Ovary (tissue), 9 donors: Measurements from ENCODE around the gene EFEMP2. TPM values are rescaled to one million over a fixed set of nuclear protein-coding genes. Genes with fewer than 3 reads are reported as not detected.

Experiments used
- DNase-seq, 5 donors: peaks; one replicate each; pipeline ENCODE4 v3.0.0-alpha.2; 2019 to 2020
- H3K27ac ChIP-seq, 2 donors: fragments of 200-600 bp; one replicate each; pipeline versions ENCODE4 v1.5.1 to v1.8.0; 2019 to 2022
- H3K27me3 ChIP-seq: fragments of 200-600 bp; one replicate; pipeline ENCODE4 v1.8.0; 2022
- H3K36me3 ChIP-seq: fragments of 200-600 bp; sonication (generic); one replicate; pipeline ENCODE4 v1.5.1; 2019
- H3K4me1 ChIP-seq: one replicate; pipeline ENCODE4 v1.8.1; 2013; ENCODE audit warnings: mild to moderate bottlenecking, moderate library complexity; ENCODE audit not compliant: insufficient read depth
- H3K4me3 ChIP-seq: fragments of 200-600 bp; sonication (generic); one replicate; pipeline ENCODE4 v1.5.1; 2017
- H3K9me3 ChIP-seq, 2 donors: fragments of 200-600 bp in 1 of 2; sonication (generic) in 1 of 2; one replicate each; pipeline versions ENCODE4 v1.5.1 to v1.8.1; 2013 to 2019; ENCODE audit warnings: mild to moderate bottlenecking in 1 of 2, moderate library complexity in 1 of 2
- CTCF ChIP-seq, 3 donors: fragments of 450-650 bp in 2 of 3; fragments of 200-600 bp in 1 of 3; IDR thresholded peaks; one replicate each; pipeline versions ENCODE4 v1.5.1 to v1.8.0; 2016 to 2022; ENCODE audit warnings: antibody characterized with exemption in 3 of 3, mild to moderate bottlenecking in 1 of 3
- EP300 ChIP-seq: sonication (generic); formaldehyde crosslinking; IDR thresholded peaks from one replicate; pipeline ENCODE4 v1.6.1; 2017; ENCODE audit warnings: antibody characterized with exemption
- POLR2A ChIP-seq: fragments of 450-650 bp; IDR thresholded peaks from one replicate; pipeline ENCODE4 v1.6.1; 2017; ENCODE audit warnings: antibody characterized with exemption, mild to moderate bottlenecking, moderate library complexity
- WGBS, 3 donors: extraction: QIAGEN DNeasy Blood & Tissue Kit in 1 of 3; methylation state at CpG; one replicate each; pipeline versions ENCODE4 v1.1.5 to v1.1.7; 2013 to 2017; 5-methylcytosine and 5-hydroxymethylcytosine counted together
- intact Hi-C, 4 donors: fragments of 100-400 bp; cut with DNase I; formaldehyde crosslinking; loops; one replicate each; pipeline versions ENCODE4 v1.11.0 to v1.15.1; 2022 to 2023
- polyA plus RNA-seq, 2 donors: library from polyadenylated mRNA; stranded (reverse); fragments of 200-250 nt in 1 of 2; fragments of 350-450 nt in 1 of 2; fragmentation: Illumina TruSeq in 1 of 2; extraction: RNeasy Lipid Tissue Mini Kit (QIAGEN cat#74804) in 1 of 2; gene quantifications; one replicate each; pipeline ENCODE4 v1.2.3, GENCODE V29; 2013 to 2014
- total RNA-seq, 7 donors: library from RNA; depleted of rRNA in 2 of 7; stranded (reverse); fragments of >200 nt in 2 of 7; fragmentation: NEBNext Ultra II Directional in 3 of 7; extraction: Animal tissue kit (Norgen Biotek cat#: 25700) in 3 of 7; gene quantifications; one replicate each; pipeline versions ENCODE4 v1.1.0 to v1.2.4, GENCODE V29; 2016 to 2023
- donor health status: DM: no; HTN: no; CAD: no; lungs with moderate emphysema.
- donor health status: DM: no; HTN: no; CAD: no.
- donor health status: Bipolar disorder and iron deficiency.
- donor health status: DM: yes; HTN: yes; CAD: no.
- donor health status: DM: no; HTN: no; CAD: no.
- donor health status: DM: yes; HTN: yes; CAD: no.

EFEMP2 gene
- total and polyA plus RNA-seq, 9 donors: 46.6 to 172 (median 132) TPM

- peak in 1 of 5 donors; percentile 41 for DNase-seq
- H3K4me3 ChIP-seq: no peak overlapping the region
- H3K36me3 ChIP-seq: no peaks in the 10 kb centered on the region
- WGBS, 3 donors: 29 to 46% (median 29%) methylated on average over 10 of the region's 10 CpGs
- TF ChIP-seq EP300 (no peak), POLR2A (no peak), CTCF (IDR thresholded peaks at IDR 0.05) (no peak)
- no peaks in the 10 kb centered on the region for H3K9me3 ChIP-seq
- intact Hi-C loops: no loop called here
- H3K27ac ChIP-seq: peak overlapping the region; percentile 58 to 79
- H3K27me3 ChIP-seq: no peaks in the 10 kb centered on the region
- peaks cover 42% of the 10 kb centered on the region for H3K4me1 ChIP-seq
Measured at GRCh38 chr11:65915101-65915820, 42.7 kb upstream of the EFEMP2 start.

GRCh38 chr11:65912845-65913244 is 40.2 kb upstream of the EFEMP2 start:
- 34 to 42% (median 40%) methylated on average over 4 of the region's 4 CpGs for WGBS, 3 donors
- intact Hi-C loops: no loop called here
- Histone ChIP-seq H3K27me3 (no peaks in the 10 kb centered on the region), H3K9me3 (no peaks in the 10 kb centered on the region), H3K27ac (no peak overlapping the region), H3K36me3 (no peaks in the 10 kb centered on the region), H3K4me1 (peaks cover 36% of the 10 kb centered on the region), H3K4me3 (no peak overlapping the region)
- no peak for DNase-seq
- no peak for TF ChIP-seq EP300
- no peak for TF ChIP-seq CTCF (IDR thresholded peaks at IDR 0.05)
- TF ChIP-seq POLR2A: no peak

- no peak overlapping the region for H3K27ac ChIP-seq
- H3K27me3 ChIP-seq: no peaks in the 10 kb centered on the region
- no peaks in the 10 kb centered on the region for H3K36me3 ChIP-seq
- H3K4me3 ChIP-seq: no peak overlapping the region
- H3K4me1 ChIP-seq: peaks cover 28% of the 10 kb centered on the region
- DNase-seq: peak; percentile 72 to 82 (median 73)
- WGBS, 3 donors: 11 to 16% (median 15%) methylated on average over 14 of the region's 14 CpGs
- H3K9me3 ChIP-seq: no peaks in the 10 kb centered on the region
- intact Hi-C loops: no loop called here
- TF ChIP-seq CTCF (IDR thresholded peaks at IDR 0.05) (peak in 2 of 3 donors; percentile 40 to 42), EP300 (no peak)
Measured at GRCh38 chr11:65911682-65912568, 39.3 kb upstream of the EFEMP2 start.

GRCh38 chr11:65907878-65908277 is 35.3 kb upstream of the EFEMP2 start:
- no peak overlapping the region for H3K4me3 ChIP-seq
- DNase-seq: no peak
- H3K27me3 ChIP-seq: no peaks in the 10 kb centered on the region
- H3K36me3 ChIP-seq: no peaks in the 10 kb centered on the region
- intact Hi-C loops: no loop called here
- no peaks in the 10 kb centered on the region for H3K9me3 ChIP-seq
- WGBS, 3 donors: 70 to 81% (median 79%) methylated on average over 6 of the region's 6 CpGs
- peaks cover 10% of the 10 kb centered on the region for H3K4me1 ChIP-seq
- H3K27ac ChIP-seq: no peak overlapping the region
- TF ChIP-seq EP300: no peak
- TF ChIP-seq CTCF (IDR thresholded peaks at IDR 0.05): no peak
- TF ChIP-seq POLR2A: no peak
